ENCODE results near the gene TNPO1. TPM values are rescaled to one million over a fixed set of nuclear protein-coding genes. Genes with fewer than 3 reads are reported as not detected.

Gene TNPO1
- polyA plus RNA-seq, 1 donor from 2014 or later: 103 TPM

- Histone ChIP-seq H3K36me3 (ENCODE audit: insufficient read depth, low read length) (peaks cover 40% of the 10 kb centered on the region), H3K27ac (ENCODE audit: low read length) (no peak overlapping the region), H3F3A (ENCODE audit: insufficient read depth, low read length, poor library complexity, severe bottlenecking) (no peaks in the 10 kb centered on the region), H2AFZ (ENCODE audit: low read depth, low read length) (no peak overlapping the region), H3K9me2 (ENCODE audit: insufficient read depth, low read length) (no peaks in the 10 kb centered on the region), H3K9me3 (ENCODE audit: low read length) (no peaks in the 10 kb centered on the region), H3K9ac (ENCODE audit: low read length) (no peak overlapping the region), H3K4me3 (ENCODE audit: low read length) (no peak overlapping the region), H3K27me3 (ENCODE audit: insufficient read depth, low read depth, low read length) (no peaks in the 10 kb centered on the region), H3K79me2 (replicated peaks; ENCODE audit: insufficient read depth, low read length) (peaks cover 2% of the 10 kb centered on the region), H4K20me1 (ENCODE audit: insufficient read depth) (no peaks in the 10 kb centered on the region), H3K4me2 (ENCODE audit: low read length) (no peak overlapping the region)
- no peak for TF ChIP-seq REST (IDR thresholded peaks at IDR 0.05; ENCODE audit: borderline replicate concordance)
- no peak for TF ChIP-seq RAD21 (conservative IDR thresholded peaks at IDR 0.05)
- TF ChIP-seq TAF1 (IDR thresholded peaks at IDR 0.05; ENCODE audit: low read depth): no peak
- no peak for TF ChIP-seq CTCF (IDR thresholded peaks at IDR 0.05; ENCODE audit: poor library complexity, severe bottlenecking)
- no peak for TF ChIP-seq MXI1 (conservative IDR thresholded peaks at IDR 0.05; ENCODE audit: poor library complexity, severe bottlenecking)
- TF ChIP-seq EP300 (conservative IDR thresholded peaks at IDR 0.05; ENCODE audit: poor library complexity, severe bottlenecking): no peak
- TF ChIP-seq POLR2AphosphoS5 (IDR thresholded peaks at IDR 0.05): no peak
- no peak for TF ChIP-seq SMC3 (conservative IDR thresholded peaks at IDR 0.05; ENCODE audit: poor library complexity)
- no peak for TF ChIP-seq EZH2 (IDR thresholded peaks at IDR 0.05; ENCODE audit: borderline replicate concordance, insufficient read depth, low read length, poor library complexity, severe bottlenecking)
These were observed 72.9 kb downstream of the TNPO1 start for GRCh38 chr5:72889324-72889723.

- Histone ChIP-seq H3K9ac (ENCODE audit: low read length) (no peak overlapping the region), H3K79me2 (replicated peaks; ENCODE audit: insufficient read depth, low read length) (no peaks in the 10 kb centered on the region), H3F3A (ENCODE audit: insufficient read depth, low read length, poor library complexity, severe bottlenecking) (no peaks in the 10 kb centered on the region), H3K27ac (ENCODE audit: low read length) (no peak overlapping the region), H3K9me3 (ENCODE audit: low read length) (no peaks in the 10 kb centered on the region), H2AFZ (ENCODE audit: low read depth, low read length) (no peak overlapping the region), H3K4me3 (ENCODE audit: low read length) (no peak overlapping the region), H3K4me2 (ENCODE audit: low read length) (no peak overlapping the region), H4K20me1 (ENCODE audit: insufficient read depth) (no peaks in the 10 kb centered on the region), H3K36me3 (ENCODE audit: insufficient read depth, low read length) (peaks cover 38% of the 10 kb centered on the region), H3K9me2 (ENCODE audit: insufficient read depth, low read length) (no peaks in the 10 kb centered on the region), H3K27me3 (ENCODE audit: insufficient read depth, low read depth, low read length) (no peaks in the 10 kb centered on the region)
- TF ChIP-seq REST (IDR thresholded peaks at IDR 0.05; ENCODE audit: borderline replicate concordance) (no peak), EZH2 (IDR thresholded peaks at IDR 0.05; ENCODE audit: borderline replicate concordance, insufficient read depth, low read length, poor library complexity, severe bottlenecking) (no peak), CTCF (IDR thresholded peaks at IDR 0.05; ENCODE audit: poor library complexity, severe bottlenecking) (no peak), MXI1 (conservative IDR thresholded peaks at IDR 0.05; ENCODE audit: poor library complexity, severe bottlenecking) (no peak), RAD21 (conservative IDR thresholded peaks at IDR 0.05) (no peak), TAF1 (IDR thresholded peaks at IDR 0.05; ENCODE audit: low read depth) (no peak), EP300 (conservative IDR thresholded peaks at IDR 0.05; ENCODE audit: poor library complexity, severe bottlenecking) (no peak), POLR2AphosphoS5 (IDR thresholded peaks at IDR 0.05) (no peak), SMC3 (conservative IDR thresholded peaks at IDR 0.05; ENCODE audit: poor library complexity) (no peak)
These were observed 76.4 kb downstream of the TNPO1 start for GRCh38 chr5:72892846-72893245.
